Bone marrow (tissue), 2 donors: ENCODE results near the gene COX20.

Experiments
- DNase-seq, 2 donors: peaks; one replicate each; lab custom pipeline; 2025; lab: John Stamatoyannopoulos, UW

Gene COX20

DNA sequence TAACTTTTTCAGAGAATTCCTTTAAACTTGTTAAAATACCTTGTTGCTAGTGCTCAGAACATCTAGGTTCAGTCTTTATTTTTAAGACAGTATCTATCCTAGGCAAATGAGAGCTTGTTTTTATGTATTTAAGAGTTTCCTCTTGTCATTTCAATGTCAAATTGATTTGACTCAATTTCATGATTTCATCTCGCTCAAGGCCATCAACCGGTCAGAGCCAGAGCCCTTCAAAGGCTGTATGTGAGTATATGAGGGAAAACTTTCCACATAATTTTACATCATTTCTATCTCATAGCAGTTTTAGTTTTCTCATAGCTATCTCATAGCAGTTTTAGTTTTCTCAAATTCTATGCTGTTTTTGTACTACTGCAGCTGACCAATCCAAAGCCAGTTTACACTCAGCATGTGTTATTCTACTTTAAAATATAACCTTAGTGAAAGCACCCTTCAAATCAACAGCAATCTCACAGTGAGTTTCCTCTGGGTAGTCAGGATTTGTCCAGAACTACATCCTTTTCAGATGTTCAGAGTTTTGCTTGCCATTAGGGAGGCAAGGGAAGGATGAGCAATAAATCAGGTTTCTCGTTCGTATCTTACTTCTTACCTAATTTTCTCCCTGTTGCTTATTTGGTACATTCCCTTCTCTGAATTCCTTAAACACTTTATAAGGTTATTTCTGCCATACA, 16.2 kb downstream of the COX20 start:
- no peak for DNase-seq

DNA sequence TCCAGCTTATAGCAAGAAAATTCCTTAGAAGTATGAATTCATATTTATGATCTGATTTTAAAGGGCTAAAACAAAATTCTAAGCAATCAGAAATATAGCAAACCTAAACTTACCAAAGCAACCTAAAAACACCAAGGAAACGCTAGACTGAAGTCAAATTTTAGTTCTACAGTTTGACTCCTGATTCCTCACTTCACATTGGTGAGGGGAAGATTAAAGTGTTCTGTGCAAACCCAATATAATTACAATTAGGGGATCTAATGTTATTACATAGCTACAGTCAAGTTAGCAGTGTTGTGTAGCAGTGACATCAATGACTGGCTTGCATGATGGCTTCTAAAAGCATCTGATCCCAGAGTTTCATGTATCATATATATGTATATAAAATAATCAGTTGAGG, 17.2 kb downstream of the COX20 start:
- no peak for DNase-seq

DNA sequence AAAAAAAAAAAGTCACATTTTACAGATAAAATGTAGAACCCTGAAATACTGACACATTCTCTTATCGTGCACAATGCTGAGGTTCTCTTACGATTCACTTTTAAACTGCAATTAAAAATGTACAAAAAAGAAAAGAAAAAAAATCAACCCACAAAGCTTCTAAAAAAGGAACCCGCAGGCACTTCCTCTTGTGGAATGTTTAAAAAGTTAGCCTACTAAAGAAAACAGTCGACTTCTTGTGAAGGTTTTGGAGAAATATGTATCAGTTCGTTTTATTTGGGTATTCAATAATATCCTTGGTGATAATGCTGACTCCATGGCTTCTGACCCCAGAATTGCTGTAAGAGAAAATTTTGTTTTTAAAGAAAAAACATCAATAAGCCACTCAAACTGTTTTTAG, 18.7 kb downstream of the COX20 start:
- DNase-seq: no peak

DNA sequence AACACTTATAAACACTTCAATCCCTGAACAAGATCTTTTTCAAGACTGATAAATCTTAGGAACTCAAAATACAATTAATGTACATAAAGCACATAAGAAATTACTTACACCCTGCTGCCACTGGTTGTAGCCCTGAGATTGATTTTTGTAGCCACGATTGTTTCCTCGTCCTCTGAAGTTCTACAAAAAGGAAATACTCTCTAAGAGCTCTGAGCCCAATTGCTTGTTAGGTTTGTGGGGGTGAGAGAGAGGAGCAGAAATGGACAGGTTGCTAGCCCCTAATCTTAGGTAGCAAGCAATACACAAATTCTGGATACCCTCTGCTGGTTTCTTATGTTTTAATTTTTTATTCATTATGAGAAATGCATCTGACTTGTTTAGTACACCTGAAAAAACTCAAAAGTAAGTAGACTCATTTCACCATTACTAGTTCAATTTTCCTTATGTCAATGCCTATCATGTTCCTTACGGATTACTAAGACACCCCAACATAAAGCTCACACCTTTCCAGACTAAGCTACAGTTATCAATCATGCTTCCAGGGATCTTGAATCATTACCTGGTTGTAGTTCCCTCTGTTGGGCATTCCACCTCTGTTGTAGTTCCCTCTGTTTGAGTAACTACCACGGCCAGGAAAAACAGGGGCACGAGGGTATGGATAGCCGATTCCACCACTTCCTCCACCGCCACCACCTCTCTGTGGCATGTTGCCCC, 19.6 kb downstream of the COX20 start:
- DNase-seq: no peak

DNA sequence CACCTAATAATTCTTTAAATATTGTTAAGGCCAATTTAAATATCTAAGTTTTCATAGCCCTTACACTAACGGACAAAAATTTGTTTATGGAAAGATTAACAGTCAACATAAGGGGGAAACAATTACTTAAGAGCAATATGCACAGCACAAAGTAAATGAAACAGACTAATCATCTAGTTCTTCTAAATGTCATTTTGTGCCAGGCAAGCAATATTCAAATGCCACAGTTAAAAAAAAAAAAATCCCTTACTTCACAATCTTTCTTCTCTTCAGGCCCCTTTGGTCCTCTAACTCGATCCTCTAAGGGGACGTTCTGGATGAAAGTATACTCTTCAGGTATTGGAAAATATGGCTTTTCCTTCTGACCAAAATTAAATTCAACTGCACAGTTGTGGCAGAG, 22.3 kb downstream of the COX20 start:
- no peak for DNase-seq

DNA sequence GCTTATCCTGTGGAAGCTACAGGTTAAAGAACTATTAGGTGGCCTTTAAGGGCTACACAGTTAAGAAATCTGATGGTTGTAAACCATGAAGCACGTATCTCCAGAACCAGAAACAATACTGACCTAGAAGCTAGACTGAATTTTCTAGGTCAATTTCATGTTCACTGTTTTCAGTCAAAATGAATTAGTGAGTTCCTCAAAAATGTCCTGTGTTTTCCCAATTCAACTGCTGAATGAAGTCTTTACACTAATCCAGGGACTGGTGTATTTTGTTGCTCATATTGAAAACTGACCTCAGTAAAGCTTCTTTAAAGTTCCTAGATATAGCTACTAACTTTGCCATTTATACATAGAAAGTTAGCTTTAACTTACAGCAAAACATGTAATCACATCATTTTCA, 22.9 kb downstream of the COX20 start:
- DNase-seq: no peak

DNA sequence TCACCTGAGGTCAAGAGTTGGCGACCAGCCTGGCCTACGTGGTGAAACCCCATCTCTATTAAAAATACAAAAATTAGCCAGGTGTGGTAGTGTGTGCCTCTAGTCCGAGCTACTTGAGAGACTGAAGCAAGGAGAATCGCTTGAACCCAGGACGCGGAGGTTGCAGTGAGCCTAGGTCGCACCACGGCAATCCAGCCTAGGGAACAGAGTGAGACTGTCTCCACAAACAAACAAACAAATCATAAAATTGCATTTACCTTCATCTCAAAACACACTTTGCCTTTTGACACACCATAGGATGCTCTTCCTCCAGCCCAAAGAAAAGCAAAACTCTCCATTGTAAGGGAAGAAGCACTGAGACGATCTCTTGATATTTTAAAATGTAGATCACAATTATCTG, 24.6 kb downstream of the COX20 start:
- no peak for DNase-seq

DNA sequence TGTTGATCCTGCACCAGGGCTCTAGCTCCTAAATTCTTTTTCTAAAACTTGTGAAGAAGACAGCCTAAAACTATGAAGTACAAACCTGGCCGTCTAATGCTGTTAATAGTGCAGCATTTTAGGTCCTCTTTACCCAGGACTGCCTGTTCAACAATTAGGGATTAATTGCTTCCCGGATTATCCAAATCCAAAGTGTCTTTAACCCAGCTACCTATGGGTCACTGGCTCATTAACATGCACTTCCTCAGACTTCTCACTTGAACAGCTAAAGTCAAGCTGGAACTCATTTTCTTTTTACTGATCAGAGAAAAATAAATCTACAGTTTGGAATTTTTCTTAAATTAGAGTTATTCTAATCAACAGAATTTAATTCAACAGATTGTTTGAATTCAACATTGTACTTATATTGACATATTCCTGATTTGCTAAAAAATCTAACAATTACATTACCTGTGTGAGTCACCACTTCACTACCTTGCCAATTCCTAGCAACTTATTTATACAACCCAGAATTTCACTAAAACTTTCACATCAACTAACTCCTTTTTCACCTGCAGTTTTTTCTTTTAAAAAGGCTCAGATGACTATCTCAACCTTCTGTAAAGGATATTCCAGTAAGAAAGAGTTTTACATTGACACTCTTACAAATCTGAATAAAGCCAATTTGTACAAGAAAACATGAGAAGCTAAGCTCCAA, 25.6 kb downstream of the COX20 start:
- DNase-seq: no peak

DNA sequence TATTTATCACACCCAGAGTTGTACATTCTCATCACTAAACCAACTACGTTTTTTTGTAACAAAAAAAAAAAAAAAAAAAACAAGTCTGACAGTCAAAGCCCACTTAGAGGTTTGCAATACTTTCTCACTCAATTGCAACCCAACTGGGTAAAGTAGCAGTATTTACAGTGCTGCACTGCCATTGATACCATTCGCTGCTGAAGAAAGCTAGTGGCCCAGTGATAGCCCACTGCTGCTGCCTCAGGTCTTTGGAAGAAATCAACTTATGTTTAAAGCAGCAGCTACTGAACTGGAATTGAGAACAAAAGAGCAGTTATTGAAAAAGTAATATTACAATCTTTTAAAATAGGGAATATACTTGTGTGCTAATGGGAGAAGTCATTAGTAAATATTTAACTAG, 26.2 kb downstream of the COX20 start:
- no peak for DNase-seq

DNA sequence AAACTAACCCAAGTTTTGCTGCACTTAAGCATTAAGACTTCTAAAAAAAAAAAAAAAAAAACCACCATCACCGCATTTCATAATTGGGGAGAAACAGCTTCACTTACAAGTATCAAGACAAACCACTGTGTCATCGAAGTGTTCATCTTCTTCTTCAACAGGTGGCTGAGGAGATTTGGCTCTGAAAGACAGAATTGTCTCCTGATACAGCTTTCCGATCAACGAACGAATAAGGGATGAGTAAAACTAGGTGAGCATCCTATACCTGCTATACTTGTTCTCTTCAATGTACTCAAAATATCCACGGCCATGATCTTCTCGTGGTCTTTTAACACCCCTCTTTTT, 26.9 kb downstream of the COX20 start:
- no peak for DNase-seq

DNA sequence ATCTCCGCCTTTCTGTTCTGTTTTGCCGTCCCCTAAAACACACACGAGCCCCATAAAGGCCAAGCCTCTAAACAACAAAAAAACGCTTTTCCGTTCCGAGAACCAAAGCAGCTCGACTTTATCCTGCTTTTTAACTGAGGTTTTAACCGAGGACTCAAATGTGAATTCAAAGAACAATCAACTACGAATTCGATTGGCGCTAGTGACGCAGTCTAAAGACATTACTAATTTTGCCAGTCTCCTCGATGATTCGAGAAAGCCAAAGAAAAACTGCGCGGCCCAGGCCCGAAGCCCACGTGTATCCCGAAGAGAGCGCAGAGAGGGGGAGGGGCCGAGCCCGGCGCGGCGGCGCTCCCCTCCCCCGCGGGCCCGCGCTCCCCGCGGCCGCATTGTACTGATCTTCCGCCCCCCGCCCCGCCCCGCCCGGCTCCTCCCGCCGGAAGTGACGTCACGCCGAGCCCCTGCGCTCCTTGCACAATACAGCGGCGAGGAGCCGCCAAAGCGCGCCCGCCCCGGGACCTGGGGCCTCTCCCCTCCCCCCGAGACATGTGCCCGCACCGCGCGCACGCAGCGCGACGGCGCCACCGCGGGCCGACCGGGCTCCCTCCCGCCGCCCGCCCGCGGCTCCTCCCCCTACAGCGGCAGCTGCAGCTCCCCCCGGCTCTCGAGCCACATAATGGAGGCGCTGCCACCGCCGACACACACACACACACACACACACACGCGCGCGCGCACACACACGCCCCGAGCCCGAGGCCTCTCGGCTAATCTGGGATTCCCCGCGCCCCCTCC, 27.4 kb downstream of the COX20 start:
- peak; percentile 62 to 89 for DNase-seq

DNA sequence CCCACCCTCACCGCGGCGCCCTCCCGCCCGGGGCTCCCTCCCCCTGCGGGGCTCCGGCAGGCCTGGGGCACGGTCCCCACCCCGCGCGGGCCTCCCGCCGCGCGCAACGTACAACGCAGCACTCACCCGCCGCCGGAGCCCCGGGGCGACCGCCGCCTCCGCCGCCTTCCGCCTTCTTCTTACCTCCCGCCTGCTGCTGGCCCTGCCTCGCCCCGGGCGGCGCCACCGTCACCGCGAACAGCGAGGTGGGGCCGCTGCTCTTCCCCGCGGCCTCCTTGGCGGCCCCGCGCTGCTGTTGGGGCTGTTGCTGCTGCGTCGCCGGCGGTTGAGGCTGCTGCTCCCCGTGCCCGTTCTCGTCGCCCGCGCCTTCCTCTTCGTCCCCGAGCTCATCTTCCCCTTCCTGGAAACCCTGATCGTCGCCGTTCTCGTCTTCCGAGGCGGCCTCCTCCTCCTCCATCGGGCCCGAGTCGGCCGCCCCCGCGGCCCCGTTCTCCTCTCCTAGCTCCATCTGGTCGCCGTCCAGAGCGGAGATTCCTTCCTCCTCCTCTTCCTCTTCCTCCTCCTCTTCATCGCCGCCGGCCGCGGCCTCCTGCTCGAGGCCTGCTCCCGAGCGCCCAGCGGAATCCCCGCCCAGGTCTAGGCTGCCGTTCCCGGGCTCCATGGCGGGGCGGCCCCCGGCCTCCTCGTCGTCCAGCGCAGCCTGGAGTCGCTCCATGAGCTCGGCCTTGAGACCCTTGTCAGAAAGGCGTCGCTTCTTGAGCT, 28.2 kb downstream of the COX20 start:
- DNase-seq: peak in 1 of 2 donors; percentile 49

DNA sequence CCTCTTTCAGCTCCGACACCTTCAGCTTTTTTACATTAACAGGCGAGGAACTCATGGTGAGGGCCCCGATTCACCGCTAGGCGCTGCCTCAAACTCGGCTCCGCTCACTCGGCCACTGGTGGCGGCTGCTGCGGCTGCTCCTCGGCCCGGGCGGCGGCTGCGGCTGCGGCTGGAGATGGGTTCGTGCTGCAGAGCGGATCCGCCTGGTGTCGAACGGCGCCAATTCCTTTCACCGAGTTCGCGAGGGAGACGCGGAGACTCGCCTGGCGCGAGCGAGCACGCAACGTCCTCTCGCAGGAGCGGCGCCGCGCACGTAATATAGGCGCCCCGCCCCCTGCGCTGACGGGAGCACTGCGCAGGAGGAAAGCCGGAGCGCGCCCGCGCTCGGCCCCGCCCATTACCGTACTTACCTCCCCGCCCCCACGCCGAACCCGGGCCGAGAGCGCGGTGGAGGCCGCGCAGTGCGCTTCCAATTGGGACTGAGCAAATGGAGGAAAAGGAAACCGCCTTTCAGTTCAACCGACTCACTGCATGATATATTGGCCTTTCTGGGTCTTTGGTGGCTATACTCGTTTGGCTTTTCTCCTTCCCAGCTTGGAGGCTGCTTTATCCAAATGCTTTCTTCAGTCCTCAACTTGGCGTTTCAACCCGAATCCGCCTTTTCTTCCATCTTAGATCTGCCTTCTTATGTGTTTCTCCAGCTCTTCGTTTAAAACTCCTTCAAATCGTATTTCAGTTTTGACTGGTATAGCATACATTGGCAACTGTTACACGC, 29.0 kb downstream of the COX20 start, which contains the start of gene HNRNPU:
HNRNPU (minus strand) TSS at position 291 of the 775 bp plus-strand sequence; CDS start at position 55, 236 bp downstream.
- DNase-seq: peak; percentile 86 to 94

DNA sequence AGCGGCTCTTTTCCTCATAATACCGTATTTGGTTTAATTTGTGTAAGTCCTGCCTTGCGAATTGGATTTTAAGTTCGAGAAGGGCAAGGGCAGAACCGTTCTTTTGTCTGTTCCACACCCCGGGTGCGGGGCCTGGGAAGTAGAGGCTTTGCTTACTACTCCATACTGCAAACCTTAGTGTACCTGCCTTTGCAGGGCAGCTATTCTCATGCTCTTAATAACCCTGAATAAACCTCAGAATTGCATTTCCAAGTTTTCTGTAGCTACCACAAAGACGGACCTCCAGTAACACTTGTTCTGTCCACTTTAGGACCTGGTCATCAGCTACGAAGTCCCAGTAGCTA, 29.5 kb downstream of the COX20 start:
- peak in 1 of 2 donors; percentile 61 for DNase-seq

DNA sequence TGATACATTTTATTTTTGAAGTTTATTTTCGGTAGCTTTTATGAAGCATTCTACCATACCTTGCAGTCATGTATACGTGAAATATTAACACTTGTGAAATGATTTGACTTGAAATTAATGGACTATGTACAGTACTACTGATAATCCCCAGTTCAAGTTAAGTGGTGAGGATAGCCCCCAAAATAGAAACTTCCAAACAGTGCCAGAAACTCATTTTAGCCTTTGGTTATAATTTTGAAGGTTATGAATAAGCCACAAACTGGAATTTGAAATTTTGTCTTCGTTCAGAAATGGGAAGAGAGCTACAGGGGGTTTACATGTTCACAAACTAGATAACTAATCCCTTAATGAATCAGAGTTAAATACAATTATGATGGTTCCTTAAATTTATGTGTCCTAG, 30.4 kb downstream of the COX20 start:
- DNase-seq: no peak

DNA sequence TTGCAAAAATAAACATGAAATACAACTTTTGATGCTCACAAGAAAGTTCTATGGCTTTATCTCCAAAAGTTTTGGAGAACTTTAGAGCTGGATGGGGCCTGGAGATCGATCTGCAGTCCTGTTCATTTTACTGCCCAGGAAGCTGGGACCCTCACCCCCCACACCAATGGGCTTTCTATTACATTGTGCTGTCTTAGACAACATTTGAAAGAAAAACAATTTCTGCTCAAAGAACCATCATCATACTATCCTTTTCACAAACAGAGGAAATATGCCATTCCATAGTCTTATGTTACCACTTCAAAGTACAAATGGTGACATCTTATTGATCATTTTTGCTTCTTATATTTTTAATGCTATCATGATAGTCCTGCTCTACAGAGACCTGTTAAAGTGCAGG, 30.9 kb downstream of the COX20 start:
- DNase-seq: no peak

DNA sequence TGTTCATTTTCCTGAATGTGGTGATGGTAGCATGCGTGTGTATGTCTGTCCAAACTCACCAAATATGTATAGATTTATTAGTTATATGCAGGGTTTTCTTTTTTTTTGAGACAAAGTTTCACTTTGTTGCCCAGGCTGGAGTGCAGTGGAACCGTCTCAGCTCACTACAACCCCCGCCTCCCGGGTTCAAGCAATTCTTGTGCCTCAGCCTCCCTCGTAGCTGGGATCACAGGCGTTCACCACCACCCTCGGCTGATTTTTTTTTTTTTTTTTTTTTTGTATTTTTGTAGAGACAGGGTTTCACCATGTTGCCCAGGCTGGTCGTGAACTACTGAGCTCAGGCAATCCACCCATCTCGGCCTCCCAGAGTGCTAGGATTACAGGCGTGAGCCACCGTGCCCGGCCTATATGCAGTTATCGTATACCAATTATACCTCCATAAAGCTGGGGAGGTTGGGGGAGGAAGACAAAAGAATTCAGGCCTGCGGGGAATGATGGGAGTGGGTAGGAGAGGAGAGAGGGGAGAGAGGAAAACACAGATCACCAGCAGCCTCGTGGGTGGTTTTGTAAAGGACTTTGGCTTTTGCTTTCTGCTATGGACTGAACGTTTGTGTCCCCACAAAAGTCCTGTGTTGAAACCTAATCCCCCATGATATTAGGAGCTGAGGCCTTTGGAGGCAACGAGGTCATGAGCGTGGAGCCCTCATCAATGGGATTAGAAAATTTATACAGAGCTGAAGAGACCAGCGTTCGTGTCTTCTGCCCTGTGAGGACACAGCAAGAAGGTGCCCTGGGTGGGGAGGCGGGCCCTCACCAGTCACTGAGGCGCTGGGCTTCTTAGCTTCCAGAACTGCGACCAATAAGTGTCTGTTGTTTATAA, 33.3 kb downstream of the COX20 start:
- no peak for DNase-seq

DNA sequence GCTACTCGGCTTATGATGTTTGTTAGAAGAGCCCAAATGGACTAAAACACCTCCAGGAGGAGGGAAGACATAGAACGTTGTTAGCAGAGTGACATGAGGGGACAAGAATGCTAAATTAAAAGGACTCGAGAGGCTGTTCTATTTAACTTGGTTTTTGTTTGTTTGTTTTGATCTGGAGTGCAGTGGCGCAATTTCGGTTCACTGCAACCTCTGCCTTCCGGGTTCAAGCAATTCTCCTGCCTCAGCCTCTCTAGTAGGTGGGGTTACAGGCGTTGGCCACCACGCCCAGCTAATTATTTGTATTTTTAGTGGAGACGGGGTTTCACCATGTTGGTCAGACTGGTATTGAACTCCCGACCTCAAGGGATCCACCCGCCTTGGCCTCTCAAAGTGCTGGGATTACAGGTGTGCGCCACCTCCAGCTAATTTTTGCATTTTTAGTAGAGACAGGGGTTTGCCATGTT, 33.9 kb downstream of the COX20 start:
- DNase-seq: no peak

DNA sequence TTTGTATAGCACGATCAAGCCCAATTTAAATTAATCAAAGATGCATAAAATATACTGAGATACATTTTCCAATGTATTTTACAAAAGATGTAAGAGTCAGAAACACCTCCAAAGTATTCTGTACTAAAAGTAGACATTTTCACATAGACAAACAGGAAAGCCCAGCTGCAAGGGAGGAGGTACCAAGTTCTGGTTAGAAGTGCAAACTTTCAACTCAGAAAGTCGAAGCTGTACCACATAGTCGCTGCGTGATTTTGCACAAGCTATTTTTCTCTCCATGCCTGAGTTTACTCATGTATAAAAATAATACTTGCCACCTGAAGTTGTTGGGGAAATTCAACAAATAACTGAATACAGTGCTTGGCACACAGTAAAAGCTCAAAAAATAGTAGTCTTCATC, 34.5 kb downstream of the COX20 start:
- no peak for DNase-seq
